K562 (cell line): Measurements from ENCODE around the gene NMRK2. TPM values are rescaled to one million over a fixed set of nuclear protein-coding genes. Genes with fewer than 3 reads are reported as not detected.
A peak's percentile ranks its signal among the peaks of the same experiment; 100 is the strongest.

Source experiments
- E2F3 ChIP-seq: fragments of 250-450 bp; sonication (Bioruptor Pico); IDR thresholded peaks from 2 replicates; pipeline ENCODE4 v1.4.0; 2020; ENCODE audit warnings: mild to moderate bottlenecking
- ESRRB ChIP-seq: fragments of 250-450 bp; sonication (Bioruptor Pico); IDR thresholded peaks from 2 replicates; pipeline ENCODE4 v1.5.0; 2020; ENCODE audit warnings: mild to moderate bottlenecking, moderate library complexity, borderline replicate concordance
- FUS ChIP-seq: fragments of 200-400 bp; formaldehyde crosslinking; optimal IDR thresholded peaks from 2 replicates; pipeline ENCODE3; 2017; ENCODE audit warnings: low read depth, low read length
- KLF16 ChIP-seq: IDR thresholded peaks from 2 replicates; pipeline ENCODE4 v1.6.1; 2016; ENCODE audit warnings: antibody characterized with exemption
- NCOA1 ChIP-seq: fragments of 450-650 bp; IDR thresholded peaks from 2 replicates; pipeline ENCODE4 v1.6.1; 2016; ENCODE audit warnings: low read depth
- RAD51 ChIP-seq: fragments of 450-650 bp; IDR thresholded peaks from 2 replicates; pipeline ENCODE4 v1.7.1; 2016; ENCODE audit warnings: low read depth, mild to moderate bottlenecking, borderline replicate concordance
- RBM15 ChIP-seq: fragments of 200-400 bp; formaldehyde crosslinking; IDR thresholded peaks from 2 replicates; pipeline ENCODE4 v1.6.1; 2018; ENCODE audit warnings: mild to moderate bottlenecking, low read length, moderate library complexity; ENCODE audit not compliant: insufficient read depth
- REST ChIP-seq, 2 experiments: fragments of 450-650 bp; formaldehyde crosslinking in 1 of 2; IDR thresholded peaks; 2 replicates each; pipeline versions ENCODE4 v1.4.0 to v1.6.1; 2014 to 2020; ENCODE audit warnings: mild to moderate bottlenecking in 2 of 2, borderline replicate concordance in 1 of 2, low read depth in 1 of 2
- RFX1 ChIP-seq: fragments of 450-650 bp; IDR thresholded peaks from 2 replicates; pipeline ENCODE4 v1.6.1; 2016; ENCODE audit warnings: mild to moderate bottlenecking, moderate library complexity
- SPI1 ChIP-seq: IDR thresholded peaks from 2 replicates; pipeline ENCODE4 v1.6.1; 2011; ENCODE audit warnings: low read depth, low read length, control low read depth, borderline replicate concordance
- STAG1 ChIP-seq: sonication (generic); formaldehyde crosslinking; IDR thresholded peaks from 2 replicates; pipeline ENCODE4 v1.5.0; 2020; ENCODE audit warnings: missing genetic modification reagents, borderline replicate concordance
- SUPT5H ChIP-seq: fragments of 450-650 bp; IDR thresholded peaks from 2 replicates; pipeline ENCODE4 v1.6.1; 2016
- TAF1 ChIP-seq: IDR thresholded peaks from 2 replicates; pipeline ENCODE4 v1.6.1; 2011; ENCODE audit warnings: mild to moderate bottlenecking, low read length, moderate library complexity; ENCODE audit not compliant: insufficient read depth, control insufficient read depth, severe bottlenecking; ENCODE audit errors: extremely low read depth
- TCF7 ChIP-seq: sonication (generic); IDR thresholded peaks from 2 replicates; pipeline ENCODE4 v1.6.1; 2016; ENCODE audit warnings: antibody characterized with exemption, borderline replicate concordance
- ZNF282 ChIP-seq: sonication (generic); formaldehyde crosslinking; IDR thresholded peaks from 2 replicates; pipeline ENCODE4 v1.8.1; 2023; ENCODE audit warnings: missing genetic modification reagents
- ZNF583 ChIP-seq: fragments of 250-450 bp; sonication (Bioruptor Pico); IDR thresholded peaks from 2 replicates; pipeline ENCODE4 v1.4.0; 2020
- ZNF696 ChIP-seq: fragments of 250-450 bp; sonication (Bioruptor Pico); conservative IDR thresholded peaks from 2 replicates; pipeline ENCODE4 v1.4.0; 2020; ENCODE audit warnings: mild to moderate bottlenecking, moderate library complexity
- polyA plus RNA-seq, 8 experiments: library from polyadenylated mRNA; depleted of rRNA in 4 of 8; stranded (reverse) in 5 of 8; unstranded in 3 of 8; fragments of >200 nt; fragmentation: Nextera tagmentation in 2 of 8; fragmentation: Illumina TruSeq in 1 of 8; extraction: Ambion mirVana in 2 of 8; extraction: Trizol in 1 of 8; gene quantifications; 2 replicates each; pipeline versions ENCODE4 v1.2.1 to v1.2.3, GENCODE V29; 2011 to 2014; ENCODE audit warnings: inconsistent platforms in 1 of 8, missing spikeins in 1 of 8
- total RNA-seq, 7 experiments: library from RNA; depleted of rRNA in 6 of 7; stranded (reverse); fragments of >200 nt in 6 of 7; fragmentation: Illumina TruSeq in 2 of 7; extraction: Trizol in 2 of 7; gene quantifications; 2 replicates each; pipeline versions ENCODE4 v1.2.1 to v1.2.3, GENCODE V29; 2011 to 2021; ENCODE audit warnings: low replicate concordance in 1 of 7
- TF ChIP-seq, protein P1 (sequence below): fragments of 450-650 bp; IDR thresholded peaks from 2 replicates; pipeline ENCODE4 v1.6.1; 2016; ENCODE audit warnings: low read depth, mild to moderate bottlenecking, moderate library complexity
- TF ChIP-seq, protein P2 (sequence below): fragments of 450-650 bp; formaldehyde crosslinking; IDR thresholded peaks from 2 replicates; pipeline ENCODE4 v1.4.0; 2020; ENCODE audit warnings: mild to moderate bottlenecking, moderate library complexity

NMRK2 gene
- total and polyA plus RNA-seq, 9 of the 15 experiments (the other 6 are each of a cell fraction or from before 2014, with no cell fraction given) = not detected

DNA sequence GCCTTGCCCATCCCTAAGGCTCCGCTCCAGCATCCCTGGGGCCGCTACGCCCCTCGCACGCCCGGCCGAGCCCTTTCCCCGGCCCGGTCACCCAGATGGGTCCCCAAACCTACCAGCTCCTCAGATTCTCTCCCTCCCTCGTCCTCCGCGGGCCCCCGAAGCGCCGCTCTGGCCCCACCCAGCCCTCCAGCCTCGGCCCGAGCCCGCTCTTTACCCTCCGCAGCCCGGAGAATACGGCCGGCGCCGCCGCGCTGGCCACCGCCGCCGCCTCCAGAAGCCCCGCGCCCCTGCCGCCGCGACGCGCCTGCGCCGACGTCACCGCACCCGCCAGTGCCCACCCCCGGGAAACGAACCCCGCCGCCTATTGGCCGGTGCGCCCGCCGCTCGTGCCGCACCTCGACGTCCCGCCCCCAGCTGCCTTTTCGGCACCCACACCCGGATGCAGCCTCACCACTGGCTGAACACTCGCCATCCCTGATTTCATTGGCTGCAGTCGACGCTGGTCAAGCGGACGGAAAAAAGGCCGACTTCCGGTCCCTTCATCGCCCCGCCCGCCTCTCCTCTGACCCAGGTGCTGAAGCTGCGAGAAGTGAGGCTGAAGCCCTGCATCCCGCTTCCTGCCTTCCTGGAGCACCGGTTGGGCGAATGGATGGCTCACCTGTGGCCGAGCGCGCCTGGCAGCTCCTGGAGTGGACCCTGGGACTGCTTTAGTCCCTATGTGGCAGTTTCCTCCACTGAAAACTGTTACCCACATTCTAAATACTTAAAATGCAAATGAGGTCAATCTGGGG lies 38.1 kb downstream of the NMRK2 start, which contains the start of gene DAPK3 (continued):
- TF ChIP-seq REST (IDR thresholded peaks at IDR 0.05; ENCODE audit: borderline replicate concordance) (peak; percentile 98), REST (CRISPR knock-in tag; IDR thresholded peaks at IDR 0.05; ENCODE audit: low read depth) (peak; percentile 97), SUPT5H (peak; percentile 54; the same call in 1 of the 2 replicates), STAG1 (CRISPR knock-in tag) (no peak), SPI1 (no peak), KLF16 (no peak), ZNF583 (no peak), NCOA1 (no peak), E2F3 (CRISPR knock-in tag) (no peak), TCF7 (no peak; the same call in 1 of the 2 replicates), TAF1 (peak; percentile 53), RAD51 (no peak), ZNF282 (no peak), RBM15 (no peak), RFX1 (no peak), ESRRB (no peak), FUS (no peak), ZNF696 (CRISPR knock-in tag) (no peak)
- TF ChIP-seq, protein P1, sequence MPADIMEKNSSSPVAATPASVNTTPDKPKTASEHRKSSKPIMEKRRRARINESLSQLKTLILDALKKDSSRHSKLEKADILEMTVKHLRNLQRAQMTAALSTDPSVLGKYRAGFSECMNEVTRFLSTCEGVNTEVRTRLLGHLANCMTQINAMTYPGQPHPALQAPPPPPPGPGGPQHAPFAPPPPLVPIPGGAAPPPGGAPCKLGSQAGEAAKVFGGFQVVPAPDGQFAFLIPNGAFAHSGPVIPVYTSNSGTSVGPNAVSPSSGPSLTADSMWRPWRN = no peak
- TF ChIP-seq, protein P2, sequence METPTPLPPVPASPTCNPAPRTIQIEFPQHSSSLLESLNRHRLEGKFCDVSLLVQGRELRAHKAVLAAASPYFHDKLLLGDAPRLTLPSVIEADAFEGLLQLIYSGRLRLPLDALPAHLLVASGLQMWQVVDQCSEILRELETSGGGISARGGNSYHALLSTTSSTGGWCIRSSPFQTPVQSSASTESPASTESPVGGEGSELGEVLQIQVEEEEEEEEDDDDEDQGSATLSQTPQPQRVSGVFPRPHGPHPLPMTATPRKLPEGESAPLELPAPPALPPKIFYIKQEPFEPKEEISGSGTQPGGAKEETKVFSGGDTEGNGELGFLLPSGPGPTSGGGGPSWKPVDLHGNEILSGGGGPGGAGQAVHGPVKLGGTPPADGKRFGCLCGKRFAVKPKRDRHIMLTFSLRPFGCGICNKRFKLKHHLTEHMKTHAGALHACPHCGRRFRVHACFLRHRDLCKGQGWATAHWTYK (CRISPR knock-in tag) = 0 out of 2 replicates have a peak, but pooled peaks have one; percentile 40
